Measurements from ENCODE around the gene MOB3A.

Gene MOB3A

DNA sequence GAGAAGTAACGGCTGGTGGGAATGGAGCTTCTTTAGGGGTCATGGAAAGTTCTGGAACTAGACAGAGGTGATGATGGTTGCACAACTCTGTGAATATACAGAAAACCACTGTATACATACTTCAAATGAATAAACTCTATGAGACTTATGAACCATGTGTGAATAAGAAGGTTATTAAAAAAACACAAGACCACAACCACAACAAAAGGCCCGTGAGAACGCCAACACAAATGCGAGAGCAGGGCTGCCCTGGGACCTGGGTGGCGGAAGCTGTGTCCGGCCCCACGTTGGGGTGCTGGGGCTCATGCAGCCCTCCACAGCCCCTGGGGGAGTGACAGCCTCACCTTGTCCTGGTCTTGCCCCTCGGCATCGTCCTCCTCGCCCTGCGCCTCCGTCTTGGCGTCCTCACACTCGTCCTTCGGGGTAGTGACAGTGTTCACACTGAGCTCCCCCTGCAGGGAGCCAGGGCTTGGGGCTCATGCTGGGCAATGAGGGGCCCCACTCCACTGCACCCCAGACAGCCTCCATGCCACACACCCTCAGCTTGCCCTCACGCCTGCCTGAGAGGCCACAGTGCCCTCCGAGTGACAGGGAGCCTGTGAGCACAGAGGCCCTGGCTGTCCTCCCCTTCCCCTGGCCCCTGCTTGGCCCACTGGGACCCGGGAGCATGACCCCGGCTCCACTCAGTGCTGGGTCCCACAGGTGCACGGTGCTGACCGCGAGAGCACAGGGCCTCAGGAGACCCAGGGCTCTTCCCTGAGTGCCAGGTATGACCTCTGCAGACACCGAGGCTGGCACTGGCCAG lies 16.6 kb upstream of the MOB3A start:
- Histone ChIP-seq H3K9me3 (ENCODE audit: insufficient read depth, low read depth, low read length) (no peaks in the 10 kb centered on the region), H3K36me3 (ENCODE audit: insufficient read depth, low read depth, low read length) (peaks cover 98% of the 10 kb centered on the region), H3K27me3 (ENCODE audit: insufficient read depth, low read length) (no peaks in the 10 kb centered on the region), H3K9ac (ENCODE audit: low read depth, low read length) (no peak overlapping the region), H3K27ac (ENCODE audit: low read length) (no peak overlapping the region), H3K4me3 (ENCODE audit: low read length) (no peak overlapping the region), H3K4me1 (ENCODE audit: insufficient read depth, low read length) (no peaks in the 10 kb centered on the region)

- Histone ChIP-seq H3K27me3 (ENCODE audit: insufficient read depth, low read length) (no peaks in the 10 kb centered on the region), H3K27ac (ENCODE audit: low read length) (no peak overlapping the region), H3K4me3 (ENCODE audit: low read length) (no peak overlapping the region), H3K9ac (ENCODE audit: low read depth, low read length) (no peak overlapping the region), H3K4me1 (ENCODE audit: insufficient read depth, low read length) (no peaks in the 10 kb centered on the region), H3K36me3 (ENCODE audit: insufficient read depth, low read depth, low read length) (peaks cover 97% of the 10 kb centered on the region), H3K9me3 (ENCODE audit: insufficient read depth, low read depth, low read length) (no peaks in the 10 kb centered on the region)
These were observed 15.8 kb upstream of the MOB3A start for GRCh38 chr19:2111886-2112285.

GRCh38 chr19:2111425-2111824 lies 15.3 kb upstream of the MOB3A start:
- Histone ChIP-seq H3K27me3 (ENCODE audit: insufficient read depth, low read length) (no peaks in the 10 kb centered on the region), H3K9ac (ENCODE audit: low read depth, low read length) (no peak overlapping the region), H3K27ac (ENCODE audit: low read length) (no peak overlapping the region), H3K36me3 (ENCODE audit: insufficient read depth, low read depth, low read length) (peaks cover 97% of the 10 kb centered on the region), H3K4me1 (ENCODE audit: insufficient read depth, low read length) (no peaks in the 10 kb centered on the region), H3K9me3 (ENCODE audit: insufficient read depth, low read depth, low read length) (no peaks in the 10 kb centered on the region), H3K4me3 (ENCODE audit: low read length) (no peak overlapping the region)

- Histone ChIP-seq H3K27me3 (ENCODE audit: insufficient read depth, low read length) (no peaks in the 10 kb centered on the region), H3K4me1 (ENCODE audit: insufficient read depth, low read length) (no peaks in the 10 kb centered on the region), H3K4me3 (ENCODE audit: low read length) (no peak overlapping the region), H3K27ac (ENCODE audit: low read length) (no peak overlapping the region), H3K9ac (ENCODE audit: low read depth, low read length) (no peak overlapping the region), H3K9me3 (ENCODE audit: insufficient read depth, low read depth, low read length) (peaks cover 5% of the 10 kb centered on the region; the same call in 1 of the 2 replicates), H3K36me3 (ENCODE audit: insufficient read depth, low read depth, low read length) (peaks cover 97% of the 10 kb centered on the region)
These were observed 14.7 kb upstream of the MOB3A start for GRCh38 chr19:2110822-2111221.

- Histone ChIP-seq H3K4me3 (ENCODE audit: low read length) (no peak overlapping the region), H3K4me1 (ENCODE audit: insufficient read depth, low read length) (no peaks in the 10 kb centered on the region), H3K9me3 (ENCODE audit: insufficient read depth, low read depth, low read length) (peaks cover 8% of the 10 kb centered on the region), H3K27ac (ENCODE audit: low read length) (no peak overlapping the region), H3K9ac (ENCODE audit: low read depth, low read length) (no peak overlapping the region), H3K27me3 (ENCODE audit: insufficient read depth, low read length) (no peaks in the 10 kb centered on the region), H3K36me3 (ENCODE audit: insufficient read depth, low read depth, low read length) (peaks cover 95% of the 10 kb centered on the region)
These were observed 13.1 kb upstream of the MOB3A start for GRCh38 chr19:2109046-2109864.

DNA sequence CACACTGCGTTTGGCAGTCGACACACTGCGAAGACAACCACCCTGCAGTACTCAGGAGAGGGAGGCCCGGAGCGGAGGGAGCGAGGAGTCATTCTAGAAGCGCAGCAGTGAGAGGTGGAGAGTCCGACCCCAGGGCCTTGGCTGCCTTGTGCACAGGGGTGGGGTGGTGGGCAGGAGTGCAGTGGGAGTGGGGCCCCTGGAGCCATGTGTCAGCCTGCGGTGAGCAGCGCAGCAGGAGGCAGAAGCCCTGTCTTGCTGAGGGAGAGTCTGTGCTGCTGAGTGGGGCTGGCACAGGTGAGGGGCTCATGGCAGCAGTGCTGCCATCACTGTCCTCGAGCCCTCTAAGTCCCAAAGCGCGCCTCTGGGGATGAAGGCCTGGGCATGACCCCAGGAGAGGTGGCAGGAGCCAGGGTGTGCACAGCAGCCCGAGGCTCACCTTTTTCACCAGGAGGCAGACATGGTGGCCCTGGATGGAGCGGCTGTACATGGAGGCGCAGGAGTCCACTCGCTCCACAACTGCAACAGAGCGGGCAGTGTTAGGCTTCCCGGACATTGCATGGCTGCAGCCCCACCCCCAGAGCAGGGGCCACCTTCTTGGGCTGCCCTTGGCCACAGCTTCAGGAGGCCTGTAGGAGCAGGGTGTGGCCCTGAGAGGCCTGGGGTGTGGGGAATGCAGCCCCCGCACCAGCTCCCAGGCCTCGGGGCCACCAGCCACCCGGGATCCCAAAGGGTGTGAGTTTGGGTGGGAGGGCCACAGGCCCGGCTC lies 12.3 kb upstream of the MOB3A start:
- H3K27ac ChIP-seq (ENCODE audit: low read length), result no peak overlapping the region
- H3K27me3 ChIP-seq (ENCODE audit: insufficient read depth, low read length), result no peaks in the 10 kb centered on the region
- no peak overlapping the region for H3K9ac ChIP-seq (ENCODE audit: low read depth, low read length)
- no peak overlapping the region for H3K4me3 ChIP-seq (ENCODE audit: low read length)
- no peaks in the 10 kb centered on the region for H3K4me1 ChIP-seq (ENCODE audit: insufficient read depth, low read length)
- peaks cover 95% of the 10 kb centered on the region for H3K36me3 ChIP-seq (ENCODE audit: insufficient read depth, low read depth, low read length)
- H3K9me3 ChIP-seq (ENCODE audit: insufficient read depth, low read depth, low read length), result peaks cover 8% of the 10 kb centered on the region

- H3K27ac ChIP-seq (ENCODE audit: low read length), result no peak overlapping the region
- H3K9ac ChIP-seq (ENCODE audit: low read depth, low read length), result no peak overlapping the region
- H3K4me1 ChIP-seq (ENCODE audit: insufficient read depth, low read length), result no peaks in the 10 kb centered on the region
- H3K9me3 ChIP-seq (ENCODE audit: insufficient read depth, low read depth, low read length), result peaks cover 8% of the 10 kb centered on the region
- H3K36me3 ChIP-seq (ENCODE audit: insufficient read depth, low read depth, low read length), result peaks cover 80% of the 10 kb centered on the region
- no peak overlapping the region for H3K4me3 ChIP-seq (ENCODE audit: low read length)
- no peaks in the 10 kb centered on the region for H3K27me3 ChIP-seq (ENCODE audit: insufficient read depth, low read length)
These were observed 7.0 kb upstream of the MOB3A start for GRCh38 chr19:2103045-2103707.

GRCh38 chr19:2101417-2102335 lies 5.5 kb upstream of the MOB3A start:
- Histone ChIP-seq H3K4me1 (ENCODE audit: insufficient read depth, low read length) (no peaks in the 10 kb centered on the region), H3K4me3 (ENCODE audit: low read length) (no peak overlapping the region), H3K9ac (ENCODE audit: low read depth, low read length) (no peak overlapping the region), H3K36me3 (ENCODE audit: insufficient read depth, low read depth, low read length) (peaks cover 66% of the 10 kb centered on the region), H3K27ac (ENCODE audit: low read length) (no peak overlapping the region), H3K27me3 (ENCODE audit: insufficient read depth, low read length) (no peaks in the 10 kb centered on the region), H3K9me3 (ENCODE audit: insufficient read depth, low read depth, low read length) (peaks cover 8% of the 10 kb centered on the region)

DNA sequence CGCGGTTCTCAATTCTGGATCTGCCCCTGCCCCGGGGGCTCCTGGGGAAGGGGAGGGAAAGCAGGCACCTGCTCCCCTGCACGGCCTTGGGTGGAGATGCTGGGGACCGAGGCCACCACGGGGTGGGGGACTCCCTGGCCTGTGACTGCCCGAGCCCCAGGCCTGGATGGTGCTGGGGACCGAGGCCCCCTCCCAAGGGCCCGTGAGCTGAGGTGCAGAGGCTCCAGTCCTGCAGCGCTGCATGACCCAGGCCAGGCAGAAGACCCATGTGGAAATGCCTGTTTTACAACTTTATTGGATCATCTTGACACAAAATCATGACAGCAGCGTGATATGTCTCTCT lies 4.6 kb upstream of the MOB3A start:
- Histone ChIP-seq H3K4me3 (ENCODE audit: low read length) (no peak overlapping the region), H3K27ac (ENCODE audit: low read length) (no peak overlapping the region), H3K4me1 (ENCODE audit: insufficient read depth, low read length) (no peaks in the 10 kb centered on the region), H3K9ac (ENCODE audit: low read depth, low read length) (no peak overlapping the region), H3K9me3 (ENCODE audit: insufficient read depth, low read depth, low read length) (peaks cover 3% of the 10 kb centered on the region; the same call in 1 of the 2 replicates), H3K27me3 (ENCODE audit: insufficient read depth, low read length) (no peaks in the 10 kb centered on the region), H3K36me3 (ENCODE audit: insufficient read depth, low read depth, low read length) (peaks cover 56% of the 10 kb centered on the region)

DNA sequence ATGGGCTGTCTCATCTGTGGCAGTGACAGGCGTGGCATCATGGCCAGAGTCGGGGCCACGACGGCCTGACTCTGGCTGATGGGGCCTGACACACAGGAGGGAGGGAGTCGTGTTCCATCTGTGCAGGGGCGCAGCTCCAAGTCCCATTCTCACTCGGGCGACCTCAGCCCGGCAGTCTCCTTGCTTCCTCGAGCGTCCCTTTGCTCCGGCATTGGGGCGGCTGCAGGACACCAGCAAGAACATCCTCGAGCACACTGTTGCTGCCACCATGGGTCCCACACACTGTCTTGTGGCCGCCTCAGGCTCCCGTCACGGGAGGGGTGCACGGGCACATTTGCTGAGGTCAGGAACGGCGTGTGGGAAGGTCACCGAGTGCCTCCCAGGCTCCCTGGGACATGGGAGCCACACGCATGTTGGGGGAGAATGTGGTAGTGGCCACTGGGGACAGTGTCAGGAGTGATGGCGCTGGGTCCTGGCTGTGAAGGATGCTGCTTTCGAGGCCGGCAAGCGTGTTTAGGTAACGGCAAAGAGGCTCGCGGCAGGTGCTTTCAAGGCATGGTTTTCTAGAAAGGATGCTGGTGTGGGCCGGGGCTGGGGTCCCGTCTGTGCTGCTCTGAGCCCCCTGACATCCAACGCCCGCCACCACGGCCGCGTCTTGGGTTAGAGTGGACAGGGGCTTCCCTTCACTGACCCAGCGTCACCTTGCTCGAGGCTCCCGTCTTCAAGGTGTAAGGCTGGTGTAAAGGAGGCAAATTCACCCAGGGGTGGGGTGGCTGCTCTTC lies 4.0 kb upstream of the MOB3A start:
- Histone ChIP-seq H3K36me3 (ENCODE audit: insufficient read depth, low read depth, low read length) (peaks cover 50% of the 10 kb centered on the region), H3K4me3 (ENCODE audit: low read length) (no peak overlapping the region), H3K27ac (ENCODE audit: low read length) (no peak overlapping the region), H3K9ac (ENCODE audit: low read depth, low read length) (no peak overlapping the region), H3K9me3 (ENCODE audit: insufficient read depth, low read depth, low read length) (no peaks in the 10 kb centered on the region), H3K27me3 (ENCODE audit: insufficient read depth, low read length) (no peaks in the 10 kb centered on the region), H3K4me1 (ENCODE audit: insufficient read depth, low read length) (no peaks in the 10 kb centered on the region)

Measured in iPS-20b (cell line).